HEK293 (cell line): Measurements from ENCODE around the gene LPCAT4.
"Not testable (repeated sequence)": the region's sequence is repeated elsewhere in the genome, so short reads cannot be mapped to it uniquely, and the experiment has no call there.

Source experiments
- CTCF ChIA-PET: fragments of 350-600 bp; formaldehyde crosslinking; extraction: SDS; loops from one replicate; lab custom pipeline; 2021; ENCODE audit warnings: antibody characterized with exemption; lab: Yijun Ruan, JAX
- POLR2A ChIA-PET: fragments of 300-600 bp; formaldehyde crosslinking; extraction: SDS; loops from one replicate; lab custom pipeline; 2020; ENCODE audit warnings: antibody characterized with exemption, inconsistent platforms; lab: Yijun Ruan, JAX
- H3K27ac ChIP-seq: fragments of 200-500 bp; sonication (Bioruptor generic); 2 replicates; pipeline ENCODE4 v1.5.1; 2014; ENCODE audit warnings: low read depth, low read length, control low read depth, inconsistent platforms; ENCODE audit errors: extremely low read depth
- H3K36me3 ChIP-seq, 2 experiments: fragments of 200-500 bp in 1 of 2; sonication (Bioruptor generic) in 1 of 2; 1 replicate in 1 of 2; 2 replicates in 1 of 2; pipeline ENCODE4 v1.5.1; 2014 to 2017; ENCODE audit warnings: inconsistent platforms in 2 of 2, low read length in 2 of 2; ENCODE audit not compliant: control insufficient read depth in 2 of 2, insufficient read depth in 1 of 2
- H3K4me1 ChIP-seq: fragments of 200-500 bp; sonication (Bioruptor generic); 2 replicates; pipeline ENCODE4 v1.5.1; 2014; ENCODE audit warnings: mild to moderate bottlenecking, low read length, inconsistent platforms; ENCODE audit not compliant: control insufficient read depth, insufficient read depth
- H3K4me3 ChIP-seq: 2 replicates; pipeline ENCODE4 v1.5.1; 2011; ENCODE audit warnings: low read depth, mild to moderate bottlenecking, control low read depth, low read length, moderate library complexity
- H3K9me3 ChIP-seq: fragments of 200-500 bp; sonication (Bioruptor generic); 2 replicates; pipeline ENCODE4 v1.5.1; 2014; ENCODE audit warnings: low read depth, low read length, inconsistent platforms; ENCODE audit not compliant: control insufficient read depth, insufficient read depth
- BCL11A ChIP-seq: fragments of 450-650 bp; formaldehyde crosslinking; IDR thresholded peaks from 2 replicates; pipeline ENCODE4 v1.5.1; 2016; ENCODE audit warnings: low read depth, missing biosample characterization, missing genetic modification characterization
- HOXD13 ChIP-seq: sonication (generic); formaldehyde crosslinking; IDR thresholded peaks from 2 replicates; pipeline ENCODE4 v1.8.0; 2022; ENCODE audit warnings: missing genetic modification reagents, borderline replicate concordance
- ZFP69B ChIP-seq: fragments of 450-650 bp; formaldehyde crosslinking; IDR thresholded peaks from 2 replicates; pipeline ENCODE4 v1.5.1; 2016; ENCODE audit warnings: missing biosample characterization, missing genetic modification characterization
- ZNF132 ChIP-seq: fragments of 450-650 bp; formaldehyde crosslinking; IDR thresholded peaks from 2 replicates; pipeline ENCODE4 v1.5.1; 2017; ENCODE audit warnings: missing biosample characterization, missing genetic modification characterization, borderline replicate concordance
- ZNF391 ChIP-seq: fragments of 450-650 bp; formaldehyde crosslinking; IDR thresholded peaks from 2 replicates; pipeline ENCODE4 v1.5.1; 2016; ENCODE audit warnings: low read depth, missing biosample characterization, missing genetic modification characterization, borderline replicate concordance
- ZNF423 ChIP-seq: fragments of 450-650 bp; formaldehyde crosslinking; IDR thresholded peaks from 2 replicates; pipeline ENCODE4 v1.5.1; 2016; ENCODE audit warnings: missing biosample characterization, missing genetic modification characterization
- ZNF560 ChIP-seq: fragments of 450-650 bp; formaldehyde crosslinking; IDR thresholded peaks from 2 replicates; pipeline ENCODE4 v1.5.1; 2017; ENCODE audit warnings: missing biosample characterization, missing genetic modification characterization, borderline replicate concordance
- ZNF677 ChIP-seq: fragments of 450-650 bp; IDR thresholded peaks from 2 replicates; pipeline ENCODE4 v1.5.0; 2018; ENCODE audit warnings: missing biosample characterization, mild to moderate bottlenecking, missing genetic modification characterization, moderate library complexity
- ZNF701 ChIP-seq: fragments of 450-650 bp; formaldehyde crosslinking; IDR thresholded peaks from 2 replicates; pipeline ENCODE4 v1.5.1; 2016; ENCODE audit warnings: missing biosample characterization, missing genetic modification characterization
- ZNF776 ChIP-seq: fragments of 450-650 bp; formaldehyde crosslinking; IDR thresholded peaks from 2 replicates; pipeline ENCODE4 v1.5.0; 2017; ENCODE audit warnings: missing biosample characterization, missing genetic modification characterization, borderline replicate concordance
- ZNF830 ChIP-seq: fragments of 450-650 bp; IDR thresholded peaks from 2 replicates; pipeline ENCODE4 v1.5.0; 2018; ENCODE audit warnings: missing biosample characterization, missing genetic modification characterization, low read depth, mild to moderate bottlenecking, moderate library complexity
- ZSCAN16 ChIP-seq: fragments of 450-650 bp; formaldehyde crosslinking; IDR thresholded peaks from 2 replicates; pipeline ENCODE4 v1.5.1; 2016; ENCODE audit warnings: missing biosample characterization, missing genetic modification characterization
- ZSCAN23 ChIP-seq: fragments of 450-650 bp; formaldehyde crosslinking; IDR thresholded peaks from 2 replicates; pipeline ENCODE4 v1.5.1; 2016; ENCODE audit warnings: missing biosample characterization, missing genetic modification characterization
- TF ChIP-seq, protein P1 (sequence below): fragments of 450-650 bp; formaldehyde crosslinking; IDR thresholded peaks from 2 replicates; pipeline ENCODE4 v1.5.1; 2016; ENCODE audit warnings: missing biosample characterization, missing genetic modification characterization
- TF ChIP-seq, protein P2 (sequence below): fragments of 450-650 bp; formaldehyde crosslinking; IDR thresholded peaks from 2 replicates; pipeline ENCODE4 v1.5.1; 2016; ENCODE audit warnings: missing biosample characterization, missing genetic modification characterization
- TF ChIP-seq, protein P3 (sequence below): fragments of 450-650 bp; formaldehyde crosslinking; IDR thresholded peaks from 2 replicates; pipeline ENCODE4 v1.5.1; 2016; ENCODE audit warnings: missing biosample characterization, missing genetic modification characterization
- TF ChIP-seq, protein P4 (sequence below): fragments of 450-650 bp; formaldehyde crosslinking; IDR thresholded peaks from 2 replicates; pipeline ENCODE4 v1.5.1; 2017; ENCODE audit warnings: missing biosample characterization, missing genetic modification characterization

LPCAT4 gene

DNA sequence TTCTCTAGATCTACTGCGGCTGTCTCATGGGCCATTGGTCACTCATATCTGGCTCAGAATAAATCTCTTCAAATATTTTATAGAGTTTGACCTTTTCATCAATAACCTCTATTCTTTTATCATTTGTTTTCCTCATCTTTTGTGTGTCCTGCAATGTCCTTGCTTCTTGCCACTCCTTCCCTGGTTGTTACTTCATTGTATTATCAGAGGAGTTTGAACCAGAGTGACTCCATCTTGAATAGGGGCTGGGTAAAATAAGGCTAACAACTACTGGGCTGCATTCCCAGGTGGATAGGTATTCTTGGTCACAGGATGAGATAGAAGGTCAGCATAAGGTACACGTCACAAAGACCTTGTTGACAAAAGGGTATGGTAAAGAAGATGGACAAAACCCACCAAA lies 9.9 kb upstream of the LPCAT4 start:
- no peaks in the 10 kb centered on the region for H3K9me3 ChIP-seq
- no peaks in the 10 kb centered on the region for H3K36me3 ChIP-seq
- CTCF ChIA-PET, result no interaction called here
- no peaks in the 10 kb centered on the region for H3K4me1 ChIP-seq
- POLR2A ChIA-PET, result no interaction called here
- H3K4me3 ChIP-seq, result no peak overlapping the region
- H3K27ac ChIP-seq, result no peak overlapping the region
- no peak for TF ChIP-seq ZSCAN23 (tag by site-specific recombination)
- TF ChIP-seq ZNF677 (tag by site-specific recombination), result no peak
- TF ChIP-seq ZFP69B (tag by site-specific recombination), result no peak
- TF ChIP-seq, protein P1, sequence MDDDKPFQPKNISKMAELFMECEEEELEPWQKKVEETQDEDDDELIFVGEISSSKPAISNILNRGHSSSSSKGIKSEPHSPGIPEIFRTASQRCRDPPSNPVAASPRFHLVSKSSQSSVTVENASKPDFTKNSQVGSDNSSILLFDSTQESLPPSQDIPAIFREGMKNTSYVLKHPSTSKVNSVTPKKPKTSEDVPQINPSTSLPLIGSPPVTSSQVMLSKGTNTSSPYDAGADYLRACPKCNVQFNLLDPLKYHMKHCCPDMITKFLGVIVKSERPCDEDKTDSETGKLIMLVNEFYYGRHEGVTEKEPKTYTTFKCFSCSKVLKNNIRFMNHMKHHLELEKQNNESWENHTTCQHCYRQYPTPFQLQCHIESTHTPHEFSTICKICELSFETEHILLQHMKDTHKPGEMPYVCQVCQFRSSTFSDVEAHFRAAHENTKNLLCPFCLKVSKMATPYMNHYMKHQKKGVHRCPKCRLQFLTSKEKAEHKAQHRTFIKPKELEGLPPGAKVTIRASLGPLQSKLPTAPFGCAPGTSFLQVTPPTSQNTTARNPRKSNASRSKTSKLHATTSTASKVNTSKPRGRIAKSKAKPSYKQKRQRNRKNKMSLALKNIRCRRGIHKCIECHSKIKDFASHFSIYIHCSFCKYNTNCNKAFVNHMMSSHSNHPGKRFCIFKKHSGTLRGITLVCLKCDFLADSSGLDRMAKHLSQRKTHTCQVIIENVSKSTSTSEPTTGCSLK (tag by site-specific recombination), result no peak
- no peak for TF ChIP-seq ZNF423
- TF ChIP-seq, protein P2, sequence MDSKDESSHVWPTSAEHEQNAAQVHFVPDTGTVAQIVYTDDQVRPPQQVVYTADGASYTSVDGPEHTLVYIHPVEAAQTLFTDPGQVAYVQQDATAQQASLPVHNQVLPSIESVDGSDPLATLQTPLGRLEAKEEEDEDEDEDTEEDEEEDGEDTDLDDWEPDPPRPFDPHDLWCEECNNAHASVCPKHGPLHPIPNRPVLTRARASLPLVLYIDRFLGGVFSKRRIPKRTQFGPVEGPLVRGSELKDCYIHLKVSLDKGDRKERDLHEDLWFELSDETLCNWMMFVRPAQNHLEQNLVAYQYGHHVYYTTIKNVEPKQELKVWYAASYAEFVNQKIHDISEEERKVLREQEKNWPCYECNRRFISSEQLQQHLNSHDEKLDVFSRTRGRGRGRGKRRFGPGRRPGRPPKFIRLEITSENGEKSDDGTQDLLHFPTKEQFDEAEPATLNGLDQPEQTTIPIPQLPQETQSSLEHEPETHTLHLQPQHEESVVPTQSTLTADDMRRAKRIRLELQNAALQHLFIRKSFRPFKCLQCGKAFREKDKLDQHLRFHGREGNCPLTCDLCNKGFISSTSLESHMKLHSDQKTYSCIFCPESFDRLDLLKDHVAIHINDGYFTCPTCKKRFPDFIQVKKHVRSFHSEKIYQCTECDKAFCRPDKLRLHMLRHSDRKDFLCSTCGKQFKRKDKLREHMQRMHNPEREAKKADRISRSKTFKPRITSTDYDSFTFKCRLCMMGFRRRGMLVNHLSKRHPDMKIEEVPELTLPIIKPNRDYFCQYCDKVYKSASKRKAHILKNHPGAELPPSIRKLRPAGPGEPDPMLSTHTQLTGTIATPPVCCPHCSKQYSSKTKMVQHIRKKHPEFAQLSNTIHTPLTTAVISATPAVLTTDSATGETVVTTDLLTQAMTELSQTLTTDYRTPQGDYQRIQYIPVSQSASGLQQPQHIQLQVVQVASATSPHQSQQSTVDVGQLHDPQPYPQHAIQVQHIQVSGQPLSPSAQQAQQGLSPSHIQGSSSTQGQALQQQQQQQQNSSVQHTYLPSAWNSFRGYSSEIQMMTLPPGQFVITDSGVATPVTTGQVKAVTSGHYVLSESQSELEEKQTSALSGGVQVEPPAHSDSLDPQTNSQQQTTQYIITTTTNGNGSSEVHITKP (tag by site-specific recombination), result no peak
- no peak for TF ChIP-seq ZSCAN16 (tag by site-specific recombination)
- no peak for TF ChIP-seq ZNF701 (tag by site-specific recombination)
- no peak for TF ChIP-seq ZNF132 (tag by site-specific recombination)
- no peak for TF ChIP-seq HOXD13
- no peak for TF ChIP-seq ZNF830 (tag by site-specific recombination)
- TF ChIP-seq, protein P3, sequence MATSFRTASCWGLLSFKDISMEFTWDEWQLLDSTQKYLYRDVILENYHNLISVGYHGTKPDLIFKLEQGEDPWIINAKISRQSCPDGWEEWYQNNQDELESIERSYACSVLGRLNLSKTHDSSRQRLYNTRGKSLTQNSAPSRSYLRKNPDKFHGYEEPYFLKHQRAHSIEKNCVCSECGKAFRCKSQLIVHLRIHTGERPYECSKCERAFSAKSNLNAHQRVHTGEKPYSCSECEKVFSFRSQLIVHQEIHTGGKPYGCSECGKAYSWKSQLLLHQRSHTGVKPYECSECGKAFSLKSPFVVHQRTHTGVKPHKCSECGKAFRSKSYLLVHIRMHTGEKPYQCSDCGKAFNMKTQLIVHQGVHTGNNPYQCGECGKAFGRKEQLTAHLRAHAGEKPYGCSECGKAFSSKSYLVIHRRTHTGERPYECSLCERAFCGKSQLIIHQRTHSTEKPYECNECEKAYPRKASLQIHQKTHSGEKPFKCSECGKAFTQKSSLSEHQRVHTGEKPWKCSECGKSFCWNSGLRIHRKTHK (tag by site-specific recombination), result no peak
- no peak for TF ChIP-seq BCL11A (tag by site-specific recombination)
- TF ChIP-seq, protein P4, sequence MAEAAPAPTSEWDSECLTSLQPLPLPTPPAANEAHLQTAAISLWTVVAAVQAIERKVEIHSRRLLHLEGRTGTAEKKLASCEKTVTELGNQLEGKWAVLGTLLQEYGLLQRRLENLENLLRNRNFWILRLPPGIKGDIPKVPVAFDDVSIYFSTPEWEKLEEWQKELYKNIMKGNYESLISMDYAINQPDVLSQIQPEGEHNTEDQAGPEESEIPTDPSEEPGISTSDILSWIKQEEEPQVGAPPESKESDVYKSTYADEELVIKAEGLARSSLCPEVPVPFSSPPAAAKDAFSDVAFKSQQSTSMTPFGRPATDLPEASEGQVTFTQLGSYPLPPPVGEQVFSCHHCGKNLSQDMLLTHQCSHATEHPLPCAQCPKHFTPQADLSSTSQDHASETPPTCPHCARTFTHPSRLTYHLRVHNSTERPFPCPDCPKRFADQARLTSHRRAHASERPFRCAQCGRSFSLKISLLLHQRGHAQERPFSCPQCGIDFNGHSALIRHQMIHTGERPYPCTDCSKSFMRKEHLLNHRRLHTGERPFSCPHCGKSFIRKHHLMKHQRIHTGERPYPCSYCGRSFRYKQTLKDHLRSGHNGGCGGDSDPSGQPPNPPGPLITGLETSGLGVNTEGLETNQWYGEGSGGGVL (tag by site-specific recombination), result no peak
- TF ChIP-seq ZNF560 (tag by site-specific recombination), result no peak
- no peak for TF ChIP-seq ZNF776 (tag by site-specific recombination)
- no peak for TF ChIP-seq ZNF391
- TF ChIP-seq, all 188 proteins: peak for 0

DNA sequence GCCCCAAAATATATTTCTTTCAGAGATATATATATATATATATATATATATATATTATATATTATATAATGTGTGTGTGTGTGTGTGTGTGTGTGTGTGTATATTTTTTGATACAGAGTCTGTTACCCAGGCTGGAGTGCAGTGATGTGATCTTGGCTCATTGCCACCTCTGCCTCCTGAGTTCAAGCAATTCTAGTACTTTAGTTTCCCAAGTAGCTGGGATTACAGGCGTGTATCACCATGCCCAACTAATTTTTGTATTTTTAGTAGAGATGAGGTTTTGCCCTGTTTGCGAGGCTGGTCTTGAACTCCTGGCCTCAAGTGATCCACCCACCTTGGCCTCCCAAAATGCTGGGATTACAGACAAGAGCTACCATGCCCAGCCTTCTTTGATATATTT lies 8.5 kb upstream of the LPCAT4 start:
- CTCF ChIA-PET, H3K4me1 ChIP-seq, H3K36me3 ChIP-seq, H3K27ac ChIP-seq, H3K4me3 ChIP-seq, POLR2A ChIA-PET, H3K9me3 ChIP-seq: not testable (repeated sequence)
